NT2/D1 (cell line): ENCODE data around the gene TRRAP.

Experiments
- YY1 ChIP-seq: IDR thresholded peaks from 2 replicates; pipeline ENCODE4 v1.6.1; 2011; ENCODE audit not compliant: insufficient read length, insufficient read depth
- ZNF274 ChIP-seq: IDR thresholded peaks from 2 replicates; pipeline ENCODE4 v1.6.1; 2011; ENCODE audit warnings: mild to moderate bottlenecking, low read depth, low read length

DNA sequence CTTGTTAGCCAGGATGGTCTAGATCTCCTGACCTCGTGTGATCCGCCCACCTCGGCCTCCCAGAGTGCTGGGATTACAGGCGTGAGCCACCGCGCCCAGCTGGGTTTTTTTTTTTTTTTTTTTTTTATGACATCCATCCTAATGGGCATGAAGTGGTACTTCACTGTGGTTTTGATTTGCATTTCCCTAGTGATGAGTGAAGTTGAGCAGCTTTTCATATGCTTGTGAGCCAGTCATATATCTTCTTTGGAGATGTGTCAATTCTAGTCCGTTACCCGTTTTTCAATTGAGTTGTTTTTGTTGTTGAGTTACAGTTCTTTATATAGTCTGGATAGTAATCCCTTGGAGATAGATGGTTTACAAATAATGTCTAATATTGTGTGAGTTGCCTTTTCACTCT is 137.9 kb downstream of the TRRAP start:
- no peak for TF ChIP-seq ZNF274
- no peak for TF ChIP-seq YY1
